Spinal cord (tissue), 10 donors: ENCODE results near the gene AP1B1. TPM values are rescaled to one million over a fixed set of nuclear protein-coding genes. Genes with fewer than 3 reads are reported as not detected.
"Not testable (repeated sequence)": the region's sequence is repeated elsewhere in the genome, so short reads cannot be mapped to it uniquely, and the experiment has no call there.

Experiments used
- DNase-seq, 6 donors: peaks; one replicate each; pipeline versions ENCODE4 v3.0.0 to v3.0.0-alpha.2; 2013 to 2015; ENCODE audit warnings: low spot score in 6 of 6, low read depth in 4 of 6
- H3K27ac ChIP-seq: one replicate; pipeline ENCODE4 v1.5.1; 2013; ENCODE audit warnings: low read depth, low read length, control low read depth
- H3K27me3 ChIP-seq: one replicate; pipeline ENCODE4 v1.6.1; 2013; ENCODE audit warnings: low read length; ENCODE audit not compliant: control insufficient read depth, insufficient read depth
- H3K36me3 ChIP-seq: one replicate; pipeline ENCODE4 v1.6.1; 2013; ENCODE audit warnings: low read length; ENCODE audit not compliant: control insufficient read depth, insufficient read depth
- H3K4me1 ChIP-seq: one replicate; pipeline ENCODE4 v1.6.1; 2013; ENCODE audit warnings: low read length; ENCODE audit not compliant: control insufficient read depth, insufficient read depth
- H3K4me3 ChIP-seq: one replicate; pipeline ENCODE4 v1.5.1; 2013; ENCODE audit warnings: low read depth, low read length, control low read depth
- H3K9me3 ChIP-seq: one replicate; pipeline ENCODE4 v1.6.1; 2013; ENCODE audit warnings: low read length; ENCODE audit not compliant: control insufficient read depth, insufficient read depth
- WGBS: methylation state at CpG from one replicate; pipeline ENCODE4 v1.1.5; 2013; ENCODE audit warnings: missing lambda C conversion rate; ENCODE audit not compliant: insufficient coverage; 5-methylcytosine and 5-hydroxymethylcytosine counted together
- polyA plus RNA-seq, 2 donors: library from polyadenylated mRNA; unstranded; fragments of 120-200 nt; gene quantifications; one replicate each; pipeline ENCODE4 v1.2.1, GENCODE V29; 2013; ENCODE audit not compliant: insufficient read length in 2 of 2
- total RNA-seq, 2 donors: library from RNA; depleted of rRNA in 1 of 2; stranded (reverse); fragments of 120-200 nt in 1 of 2; fragments of >200 nt in 1 of 2; gene quantifications; one replicate each; pipeline versions ENCODE4 v1.2.3 to v1.2.4, GENCODE V29; 2013 to 2014
- donor health status: healthy.

Gene AP1B1
- total and polyA plus RNA-seq, 4 donors, result 52.2 to 80.0 (median 67.4) TPM

GRCh38 chr22:29344889-29345288, 43.5 kb downstream of the AP1B1 start:
- H3K9me3 ChIP-seq, H3K27me3 ChIP-seq, H3K4me3 ChIP-seq, DNase-seq, H3K27ac ChIP-seq: not testable (repeated sequence)
- WGBS, result 100% methylated on average over 1 of the region's 5 CpGs
- Histone ChIP-seq H3K36me3 (peaks cover 69% of the 10 kb centered on the region), H3K4me1 (peaks cover 45% of the 10 kb centered on the region)

- peaks cover 69% of the 10 kb centered on the region for H3K36me3 ChIP-seq
- no peaks in the 10 kb centered on the region for H3K9me3 ChIP-seq
- 5% methylated on average over 4 of the region's 5 CpGs for WGBS
- H3K4me3 ChIP-seq, result no peak overlapping the region
- peaks cover 45% of the 10 kb centered on the region for H3K4me1 ChIP-seq
- H3K27me3 ChIP-seq, result no peaks in the 10 kb centered on the region
- DNase-seq, result peak in 5 of 6 donors; percentile 24 to 88 (median 58)
- H3K27ac ChIP-seq, result no peak overlapping the region
Observed at GRCh38 chr22:29344137-29344536, 44.2 kb downstream of the AP1B1 start.

GRCh38 chr22:29343313-29343805, 45.0 kb downstream of the AP1B1 start:
- Histone ChIP-seq H3K4me1 (peaks cover 45% of the 10 kb centered on the region), H3K27ac (peak overlapping the region; percentile 47), H3K27me3 (no peaks in the 10 kb centered on the region), H3K36me3 (peaks cover 71% of the 10 kb centered on the region), H3K9me3 (no peaks in the 10 kb centered on the region), H3K4me3 (no peak overlapping the region)
- peak in 2 of 6 donors; percentile 47 for DNase-seq
- WGBS, result 37% methylated on average over 4 of the region's 7 CpGs

- DNase-seq, result no peak
- H3K27ac ChIP-seq, result peak overlapping the region; percentile 47
- WGBS, result 86% methylated on average over 10 of the region's 10 CpGs
- peaks cover 46% of the 10 kb centered on the region for H3K4me1 ChIP-seq
- H3K27me3 ChIP-seq, result no peaks in the 10 kb centered on the region
- H3K36me3 ChIP-seq, result peaks cover 75% of the 10 kb centered on the region
- no peak overlapping the region for H3K4me3 ChIP-seq
- H3K9me3 ChIP-seq, result no peaks in the 10 kb centered on the region
Observed at GRCh38 chr22:29342577-29343312, 45.6 kb downstream of the AP1B1 start.

DNA sequence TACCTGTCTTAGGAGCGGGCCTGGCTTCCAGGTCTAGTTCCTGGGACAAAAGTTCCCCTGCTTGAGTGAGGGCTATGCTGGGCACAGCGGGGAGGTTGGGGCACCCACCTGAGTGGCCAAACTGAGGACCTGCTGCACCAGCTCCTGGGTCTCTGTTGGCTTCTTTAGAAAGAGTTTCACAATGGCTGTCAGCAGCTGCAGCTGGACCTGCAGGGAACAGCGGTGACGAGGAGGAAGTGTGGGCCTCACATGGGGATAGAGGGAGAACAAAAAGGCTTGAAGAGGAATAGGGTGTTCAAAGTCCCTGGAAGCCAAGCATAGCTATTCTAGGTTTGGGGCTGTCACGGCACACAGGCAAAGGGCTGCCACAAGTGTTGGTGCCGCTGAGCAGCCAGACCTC, 46.2 kb downstream of the AP1B1 start:
- Histone ChIP-seq H3K27ac (no peak overlapping the region), H3K27me3 (no peaks in the 10 kb centered on the region), H3K4me1 (peaks cover 51% of the 10 kb centered on the region), H3K9me3 (no peaks in the 10 kb centered on the region), H3K36me3 (peaks cover 78% of the 10 kb centered on the region), H3K4me3 (no peak overlapping the region)
- 95% methylated on average over 6 of the region's 6 CpGs for WGBS
- DNase-seq, result no peak

DNA sequence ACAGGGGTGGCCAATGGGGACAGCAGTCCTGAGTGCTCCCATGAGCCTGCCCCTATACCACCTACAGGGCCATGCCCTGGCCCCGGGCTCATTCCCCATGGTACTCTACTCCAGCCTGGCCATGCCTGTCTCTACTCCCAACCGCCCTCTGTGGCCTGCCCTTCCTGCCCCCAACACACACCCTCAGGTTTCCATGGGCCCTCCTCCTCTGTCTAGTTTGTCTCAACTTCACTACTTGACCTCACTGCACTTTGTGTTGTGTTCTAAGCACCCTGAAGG, 46.6 kb downstream of the AP1B1 start:
- DNase-seq, result no peak
- H3K27ac ChIP-seq, result no peak overlapping the region
- H3K36me3 ChIP-seq, result peaks cover 79% of the 10 kb centered on the region
- no peak overlapping the region for H3K4me3 ChIP-seq
- WGBS, result 94% methylated on average over 2 of the region's 2 CpGs
- H3K9me3 ChIP-seq, result no peaks in the 10 kb centered on the region
- peaks cover 48% of the 10 kb centered on the region for H3K4me1 ChIP-seq
- no peaks in the 10 kb centered on the region for H3K27me3 ChIP-seq

DNA sequence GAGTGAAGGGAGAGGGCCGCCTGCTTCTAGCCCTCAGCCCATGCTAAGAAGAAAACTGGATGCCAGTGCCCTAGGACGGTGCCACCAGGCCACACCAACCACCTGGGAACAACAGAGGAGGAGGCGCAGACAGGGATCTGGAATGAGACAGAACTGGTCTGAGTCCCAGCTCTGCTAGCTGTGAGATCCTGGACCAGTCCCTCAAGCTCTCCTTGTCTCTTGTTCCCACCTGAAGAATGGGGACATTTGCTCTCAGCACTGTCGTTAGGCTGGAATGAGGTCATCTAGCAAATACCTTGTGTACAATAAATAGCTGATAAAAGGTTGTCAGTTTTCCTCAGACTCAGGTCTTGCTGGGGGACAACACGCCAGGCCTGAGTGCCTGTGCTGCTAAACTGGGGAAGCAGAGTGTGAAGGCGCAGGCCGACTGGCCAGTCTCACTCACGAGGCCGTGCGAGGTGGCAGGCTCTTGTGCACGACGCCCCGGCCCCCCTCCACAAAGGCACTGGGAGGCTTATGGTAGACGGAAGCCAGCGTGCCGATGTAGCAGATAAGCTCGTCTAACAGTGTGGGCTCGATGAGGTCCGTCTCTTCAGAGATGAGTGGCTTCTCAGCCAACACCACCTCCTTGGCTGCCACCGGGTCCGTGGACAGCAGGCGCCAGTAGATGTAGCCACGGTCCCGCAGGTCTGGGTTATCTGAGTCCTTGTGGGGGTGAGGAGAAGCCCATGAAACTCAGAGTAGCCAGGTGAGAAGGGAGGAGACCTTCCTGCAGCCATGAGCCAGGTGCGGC, 47.1 kb downstream of the AP1B1 start:
- H3K4me3 ChIP-seq, result no peak overlapping the region
- no peak for DNase-seq
- WGBS, result 98% methylated on average over 19 of the region's 25 CpGs
- no peaks in the 10 kb centered on the region for H3K9me3 ChIP-seq
- no peak overlapping the region for H3K27ac ChIP-seq
- peaks cover 43% of the 10 kb centered on the region for H3K4me1 ChIP-seq
- no peaks in the 10 kb centered on the region for H3K27me3 ChIP-seq
- peaks cover 79% of the 10 kb centered on the region for H3K36me3 ChIP-seq

DNA sequence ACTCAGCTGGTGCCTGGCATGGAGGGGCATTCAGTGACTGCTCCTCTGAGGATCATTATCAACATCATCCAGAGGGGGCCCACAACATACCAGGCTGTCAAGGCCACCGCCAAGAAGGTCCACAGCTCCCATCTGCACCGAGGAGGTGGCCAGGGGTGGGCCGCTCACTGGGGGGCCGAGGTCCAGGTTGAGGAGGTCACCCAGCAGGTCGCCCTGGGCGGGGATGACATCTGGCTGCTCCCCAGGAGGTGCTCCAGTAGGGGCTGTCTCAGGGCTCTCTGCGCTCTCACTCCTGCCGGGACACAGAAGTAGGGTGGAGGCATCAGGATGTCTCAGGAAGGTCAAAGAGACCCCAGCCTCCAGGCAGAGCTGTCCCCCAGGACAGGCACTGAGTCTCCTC, 47.8 kb downstream of the AP1B1 start:
- H3K27me3 ChIP-seq, result no peaks in the 10 kb centered on the region
- no peaks in the 10 kb centered on the region for H3K9me3 ChIP-seq
- H3K27ac ChIP-seq, result no peak overlapping the region
- 93% methylated on average over 8 of the region's 8 CpGs for WGBS
- peaks cover 82% of the 10 kb centered on the region for H3K36me3 ChIP-seq
- H3K4me3 ChIP-seq, result no peak overlapping the region
- no peak for DNase-seq
- H3K4me1 ChIP-seq, result peaks cover 37% of the 10 kb centered on the region

DNA sequence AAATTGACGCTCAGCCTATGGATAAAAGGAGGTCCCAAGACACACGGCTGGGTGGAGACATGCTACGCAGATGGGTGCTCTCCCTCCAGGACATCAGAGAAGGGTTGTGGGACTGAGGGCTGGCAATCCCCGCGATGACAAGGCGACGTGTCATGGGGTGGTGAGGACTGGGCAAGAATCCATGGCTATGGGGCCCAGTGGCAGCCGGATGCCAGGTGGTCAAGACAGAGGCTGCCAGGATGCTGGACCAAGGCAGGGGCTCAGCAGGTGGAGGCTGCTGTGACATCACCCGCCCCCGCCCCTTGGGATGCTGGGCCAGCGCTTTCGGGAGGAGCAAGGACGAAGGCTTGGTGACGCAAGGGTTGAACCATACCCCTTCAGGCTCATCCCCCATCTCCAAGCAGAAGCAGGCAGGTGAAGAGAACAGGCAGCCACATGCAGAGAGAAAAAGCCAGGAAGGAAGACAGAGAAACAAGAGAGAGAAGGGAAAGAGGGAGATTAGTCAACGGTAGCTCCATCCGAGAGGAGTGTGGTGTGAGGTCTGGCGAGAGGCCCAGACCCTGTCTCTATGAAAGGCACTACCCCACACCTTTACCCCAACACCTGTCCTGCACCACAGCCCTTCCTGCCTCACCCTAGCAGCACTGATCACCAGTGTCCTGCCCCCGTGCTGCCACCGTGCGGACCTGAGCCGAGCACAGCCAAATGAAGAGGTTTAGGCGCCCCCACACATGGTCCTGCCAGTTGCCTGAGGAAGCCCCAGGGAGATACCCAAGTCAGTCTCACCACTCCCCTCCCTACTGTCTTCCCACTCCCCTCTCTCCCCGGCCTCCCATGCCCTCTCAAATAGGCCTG, 48.8 kb downstream of the AP1B1 start:
- Histone ChIP-seq H3K4me1 (peaks cover 30% of the 10 kb centered on the region), H3K27me3 (no peaks in the 10 kb centered on the region), H3K4me3 (no peak overlapping the region), H3K27ac (no peak overlapping the region), H3K36me3 (peaks cover 92% of the 10 kb centered on the region), H3K9me3 (no peaks in the 10 kb centered on the region)
- WGBS, result 95% methylated on average over 14 of the region's 23 CpGs
- DNase-seq, result no peak
